Activated T-cell treated with anti-CD3 and anti-CD28 coated beads, Interleukin-2, amount 50 U/mL, for 72 hours (primary cell): ENCODE data around the gene RPS6KA3. TPM values are rescaled to one million over a fixed set of nuclear protein-coding genes. Genes with fewer than 3 reads are reported as not detected.
"Not testable (repeated sequence)": the region's sequence is repeated elsewhere in the genome, so short reads cannot be mapped to it uniquely, and the experiment has no call there.

Source experiments
- ATAC-seq, 2 donors: fragments of 150-1000 bp; cut with Tn5 transposase; replicated peaks in 1 of 2; 2 replicates each; pipeline ENCODE4 v1.10.0; 2021; ENCODE audit warnings: moderate library complexity in 2 of 2, mild to moderate bottlenecking in 1 of 2
- DNase-seq, 2 donors: peaks; one replicate each; pipeline ENCODE4 v3.0.0; 2021 to 2022; ENCODE audit warnings: mixed read lengths in 1 of 2
- H3K27ac Mint-ChIP-seq: one replicate; pipeline ENCODE4 v1.8.0; 2022; ENCODE audit warnings: mild to moderate bottlenecking, moderate library complexity, mixed read lengths
- H3K27me3 Mint-ChIP-seq: one replicate; pipeline ENCODE4 v1.8.0; 2022; ENCODE audit warnings: low read depth, mixed read lengths
- H3K36me3 Mint-ChIP-seq, 2 donors: one replicate each; pipeline ENCODE4 v1.8.0; 2022; ENCODE audit warnings: mixed read lengths in 2 of 2, mild to moderate bottlenecking in 1 of 2; ENCODE audit not compliant: insufficient read depth in 2 of 2
- H3K4me1 Mint-ChIP-seq: one replicate; pipeline ENCODE4 v1.8.0; 2022; ENCODE audit warnings: low read depth, mixed read lengths
- H3K4me3 Mint-ChIP-seq, 2 donors: one replicate each; pipeline ENCODE4 v1.8.0; 2022; ENCODE audit warnings: mild to moderate bottlenecking in 2 of 2, mixed read lengths in 2 of 2, moderate library complexity in 2 of 2
- H3K9me3 Mint-ChIP-seq, 2 donors: one replicate each; pipeline ENCODE4 v1.8.0; 2022; ENCODE audit warnings: mixed read lengths in 2 of 2
- total RNA-seq, 2 donors: library from RNA; stranded (reverse); gene quantifications; one replicate each; pipeline ENCODE4 v1.2.3, GENCODE V29; 2022

RPS6KA3 gene
- total RNA-seq, 2 donors from 2014 or later, result 49.4 to 54.4 TPM

DNA sequence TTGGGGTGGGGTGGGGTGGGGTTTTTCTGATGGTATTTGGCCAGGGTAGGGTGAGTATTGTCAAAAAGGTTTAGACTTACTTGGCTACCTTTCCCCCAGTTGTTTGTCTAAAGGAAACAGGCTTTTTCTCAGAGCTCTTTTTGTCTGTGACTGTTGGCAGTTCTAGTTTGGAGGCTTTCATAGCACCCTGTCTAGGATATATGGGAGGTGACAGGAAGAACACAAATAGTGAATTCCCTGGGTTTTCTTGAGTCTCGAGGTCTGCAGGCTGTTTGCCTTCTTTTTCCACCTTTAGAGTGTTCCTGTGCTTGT lies 13.5 kb downstream of the RPS6KA3 start:
- Mint-ChIP-seq H3K4me3 (no peak overlapping the region), H3K36me3 (peaks cover 0 to 2% of the 10 kb centered on the region in 2 donors), H3K27me3 (peaks cover 6% of the 10 kb centered on the region), H3K9me3 (no peaks in the 10 kb centered on the region), H3K27ac (no peak overlapping the region), H3K4me1 (peaks cover 38% of the 10 kb centered on the region)
- ATAC-seq, result peak; percentile 8 to 13
- no peak for DNase-seq

GRCh38 chrX:20252381-20253231 lies 14.1 kb downstream of the RPS6KA3 start:
- H3K4me3 Mint-ChIP-seq, result peak overlapping the region in 1 of 2 donors; percentile 40
- DNase-seq, result peak; percentile 65 to 76
- H3K27ac Mint-ChIP-seq, result peak overlapping the region; percentile 68
- H3K4me1 Mint-ChIP-seq, result peaks cover 32% of the 10 kb centered on the region
- peaks cover 6% of the 10 kb centered on the region for H3K27me3 Mint-ChIP-seq
- peaks cover 0 to 2% of the 10 kb centered on the region in 2 donors for H3K36me3 Mint-ChIP-seq
- H3K9me3 Mint-ChIP-seq, result no peaks in the 10 kb centered on the region
- ATAC-seq, result peak; percentile 77 to 87

GRCh38 chrX:20251691-20252090 lies 15.0 kb downstream of the RPS6KA3 start:
- DNase-seq (no peak), ATAC-seq (no peak)
- H3K36me3 Mint-ChIP-seq, result peaks cover 0 to 2% of the 10 kb centered on the region in 2 donors
- H3K27ac Mint-ChIP-seq, result peak overlapping the region; percentile 68
- H3K4me3 Mint-ChIP-seq, result no peak overlapping the region
- peaks cover 6% of the 10 kb centered on the region for H3K27me3 Mint-ChIP-seq
- H3K9me3 Mint-ChIP-seq, result no peaks in the 10 kb centered on the region
- H3K4me1 Mint-ChIP-seq, result peaks cover 26% of the 10 kb centered on the region

GRCh38 chrX:20250146-20250545 lies 16.6 kb downstream of the RPS6KA3 start:
- not testable (repeated sequence) for H3K27me3 Mint-ChIP-seq, DNase-seq, H3K4me3 Mint-ChIP-seq, ATAC-seq, H3K27ac Mint-ChIP-seq, H3K36me3 Mint-ChIP-seq, H3K9me3 Mint-ChIP-seq
- peaks cover 23% of the 10 kb centered on the region for H3K4me1 Mint-ChIP-seq

DNA sequence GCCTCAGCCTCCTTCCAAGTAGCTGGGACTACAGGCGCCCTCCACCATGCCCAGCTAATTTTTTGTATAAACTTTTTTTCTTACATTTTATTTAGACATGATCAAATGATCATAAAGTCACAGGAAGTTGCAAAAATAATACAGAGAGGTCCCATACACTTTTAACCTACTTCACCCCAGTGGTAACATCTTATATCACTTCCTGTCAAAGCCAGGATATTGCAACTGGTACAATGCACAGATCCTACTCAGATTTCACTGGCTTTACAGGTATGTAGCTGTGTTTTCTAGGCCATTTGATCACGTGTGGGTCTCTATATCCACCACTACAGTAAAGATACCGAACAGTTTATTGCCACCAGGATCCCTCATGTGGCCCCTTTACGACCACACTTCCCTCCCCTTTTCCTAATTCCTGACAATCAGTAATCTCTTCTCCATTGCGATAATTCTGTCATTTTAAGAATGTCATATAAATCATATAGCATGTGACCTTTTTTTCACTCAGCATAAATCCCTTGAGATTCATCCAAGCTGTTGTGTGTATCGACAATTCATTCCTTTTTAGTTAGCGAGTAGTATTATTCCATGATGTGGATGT lies 18.0 kb downstream of the RPS6KA3 start:
- Mint-ChIP-seq H3K4me3 (no peak overlapping the region), H3K9me3 (no peaks in the 10 kb centered on the region), H3K4me1 (peaks cover 10% of the 10 kb centered on the region), H3K27ac (peak overlapping the region; percentile 54), H3K27me3 (no peaks in the 10 kb centered on the region), H3K36me3 (peaks cover 0 to 2% of the 10 kb centered on the region in 2 donors)
- DNase-seq, result no peak
- no peak for ATAC-seq

- no peaks in the 10 kb centered on the region for H3K9me3 Mint-ChIP-seq
- DNase-seq (no peak), ATAC-seq (no peak)
- peaks cover 0 to 10% of the 10 kb centered on the region in 2 donors for H3K36me3 Mint-ChIP-seq
- peaks cover 6% of the 10 kb centered on the region for H3K4me1 Mint-ChIP-seq
- no peak overlapping the region for H3K27ac Mint-ChIP-seq
- H3K27me3 Mint-ChIP-seq, result no peaks in the 10 kb centered on the region
- H3K4me3 Mint-ChIP-seq, result no peak overlapping the region
Measured at GRCh38 chrX:20244931-20245330, 21.8 kb downstream of the RPS6KA3 start.

- DNase-seq (no peak), ATAC-seq (no peak)
- no peak overlapping the region for H3K27ac Mint-ChIP-seq
- H3K36me3 Mint-ChIP-seq, result peaks cover 5 to 14% of the 10 kb centered on the region in 2 donors
- H3K27me3 Mint-ChIP-seq, result no peaks in the 10 kb centered on the region
- H3K9me3 Mint-ChIP-seq, result peaks cover 1 to 2% of the 10 kb centered on the region in 2 donors
- peaks cover 6% of the 10 kb centered on the region for H3K4me1 Mint-ChIP-seq
- H3K4me3 Mint-ChIP-seq, result no peak overlapping the region
Measured at GRCh38 chrX:20240201-20240600, 26.5 kb downstream of the RPS6KA3 start.

DNA sequence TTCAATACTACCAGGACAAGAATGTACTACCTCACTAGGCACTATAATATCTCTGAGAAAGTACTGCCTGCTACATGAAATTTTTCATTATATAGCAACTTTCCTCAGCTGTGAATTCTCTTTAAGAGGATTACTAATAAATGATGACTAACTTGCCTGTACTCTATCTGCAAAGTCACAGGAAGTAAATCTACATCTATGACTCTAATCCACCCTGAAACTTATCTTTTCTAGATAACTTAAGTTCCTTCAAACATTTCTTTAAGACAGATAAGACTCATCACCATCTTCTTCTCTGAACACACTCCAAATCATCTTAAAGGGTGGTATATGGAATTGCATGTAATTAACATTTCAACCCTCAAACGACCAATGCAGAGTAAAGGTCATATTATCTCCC lies 28.8 kb downstream of the RPS6KA3 start:
- Mint-ChIP-seq H3K4me3 (no peak overlapping the region), H3K9me3 (peaks cover 1 to 2% of the 10 kb centered on the region in 2 donors), H3K36me3 (peaks cover 6 to 22% of the 10 kb centered on the region in 2 donors), H3K4me1 (peaks cover 6% of the 10 kb centered on the region), H3K27ac (peak overlapping the region; percentile 82), H3K27me3 (no peaks in the 10 kb centered on the region)
- DNase-seq, result no peak
- ATAC-seq, result peak in 1 of 2 donors; percentile 21

- Mint-ChIP-seq H3K36me3 (peaks cover 8 to 23% of the 10 kb centered on the region in 2 donors), H3K27ac (no peak overlapping the region)
Measured at GRCh38 chrX:20235755-20236154, 31.0 kb downstream of the RPS6KA3 start.

GRCh38 chrX:20233336-20233735 lies 33.4 kb downstream of the RPS6KA3 start:
- H3K27me3 Mint-ChIP-seq, result peaks cover 6% of the 10 kb centered on the region
- H3K9me3 Mint-ChIP-seq, result peaks cover 1 to 2% of the 10 kb centered on the region in 2 donors
- H3K4me3 Mint-ChIP-seq, result no peak overlapping the region
- peaks cover 9 to 28% of the 10 kb centered on the region in 2 donors for H3K36me3 Mint-ChIP-seq
- no peak for DNase-seq
- H3K27ac Mint-ChIP-seq, result no peak overlapping the region
- no peaks in the 10 kb centered on the region for H3K4me1 Mint-ChIP-seq
- ATAC-seq, result no peak

More at GRCh38 chrX:20235755-20236154, 31.0 kb downstream of the RPS6KA3 start:
- H3K4me1 Mint-ChIP-seq, result no peaks in the 10 kb centered on the region
- ATAC-seq (no peak), DNase-seq (no peak)
- H3K9me3 Mint-ChIP-seq, result peaks cover 1 to 2% of the 10 kb centered on the region in 2 donors
- H3K4me3 Mint-ChIP-seq, result no peak overlapping the region
- no peaks in the 10 kb centered on the region for H3K27me3 Mint-ChIP-seq

DNA sequence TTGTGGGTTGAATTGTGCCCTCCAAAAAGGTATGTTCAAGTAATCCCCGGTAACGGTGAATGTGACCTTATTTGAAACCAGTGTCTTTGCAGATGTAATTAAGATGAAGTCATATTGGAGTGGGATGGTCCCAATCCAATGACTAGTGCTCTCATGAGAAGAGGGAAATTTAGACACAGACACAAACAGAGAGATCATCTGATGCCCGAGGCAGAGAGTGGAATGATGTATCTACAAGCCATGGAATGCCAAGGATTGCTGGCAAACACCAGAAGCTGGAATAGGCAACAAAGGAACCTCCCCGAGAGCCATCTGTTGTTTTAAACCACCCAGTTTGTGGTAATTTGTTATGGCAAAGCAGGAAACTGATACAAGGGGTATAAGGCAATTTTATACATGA lies 35.1 kb downstream of the RPS6KA3 start:
- Mint-ChIP-seq H3K4me3 (no peak overlapping the region), H3K9me3 (peaks cover 1 to 2% of the 10 kb centered on the region in 2 donors), H3K36me3 (peaks cover 9 to 30% of the 10 kb centered on the region in 2 donors), H3K4me1 (no peaks in the 10 kb centered on the region), H3K27ac (no peak overlapping the region), H3K27me3 (peaks cover 7% of the 10 kb centered on the region)
- ATAC-seq, result no peak
- DNase-seq, result no peak

DNA sequence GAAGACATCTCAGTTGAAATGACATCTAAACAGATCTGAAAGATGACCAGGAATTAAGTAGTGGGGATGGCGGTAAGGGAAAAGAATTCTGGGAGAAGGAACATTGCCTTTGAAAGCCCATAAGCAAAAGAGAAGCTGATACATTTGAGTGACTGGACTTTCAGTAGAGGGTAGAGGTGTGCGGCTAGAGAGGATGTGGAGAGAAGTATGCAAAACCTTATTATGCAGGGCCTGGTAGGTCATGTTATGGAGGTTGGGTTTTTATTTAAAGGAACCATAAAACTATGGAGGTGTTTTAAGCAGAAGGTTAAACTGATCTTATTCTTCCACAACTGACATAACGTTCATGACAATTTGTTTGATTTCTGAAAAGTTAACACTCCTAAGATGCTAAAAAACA lies 36.3 kb downstream of the RPS6KA3 start:
- H3K4me1 Mint-ChIP-seq, result peaks cover 4% of the 10 kb centered on the region
- H3K9me3 Mint-ChIP-seq, result peaks cover 0 to under 1% of the 10 kb centered on the region in 2 donors
- no peak overlapping the region for H3K4me3 Mint-ChIP-seq
- H3K36me3 Mint-ChIP-seq, result peaks cover 6 to 27% of the 10 kb centered on the region in 2 donors
- no peak overlapping the region for H3K27ac Mint-ChIP-seq
- H3K27me3 Mint-ChIP-seq, result peaks cover 7% of the 10 kb centered on the region
- ATAC-seq (no peak), DNase-seq (no peak)

GRCh38 chrX:20229155-20229554 lies 37.6 kb downstream of the RPS6KA3 start:
- Mint-ChIP-seq H3K4me1 (peaks cover 16% of the 10 kb centered on the region), H3K27ac (no peak overlapping the region), H3K27me3 (peaks cover 7% of the 10 kb centered on the region), H3K36me3 (peaks cover 6 to 23% of the 10 kb centered on the region in 2 donors), H3K9me3 (no peaks in the 10 kb centered on the region), H3K4me3 (no peak overlapping the region)
- DNase-seq (no peak), ATAC-seq (no peak)
